OCI-LY3 (cell line): Measurements from ENCODE around the gene CACFD1.

Experiments used
- CTCF ChIP-seq: fragments of 200-600, 300-600 bp; sonication (generic); IDR thresholded peaks from 2 replicates; pipeline ENCODE4 v1.5.1; 2014; ENCODE audit warnings: antibody characterized with exemption, low read length, low read depth
- EZH2phosphoT487 ChIP-seq: fragments of 200-600 bp; shearing (Covaris generic); IDR thresholded peaks from 2 replicates; pipeline ENCODE4 v1.6.1; 2018; ENCODE audit warnings: antibody characterized with exemption, mixed run types, low read depth

GRCh38 chr9:133457748-133458147, 2.0 kb upstream of the CACFD1 start:
- no peak for TF ChIP-seq CTCF
- no peak for TF ChIP-seq EZH2phosphoT487
